Stimulated activated CD8-positive, alpha-beta memory T cell treated with anti-CD3 and anti-CD28 coated beads, Interleukin-4, amount 100 ng/mL, for 24 hours (primary cell): ENCODE data around the gene RPL7A.
"Not testable (repeated sequence)": the region's sequence is repeated elsewhere in the genome, so short reads cannot be mapped to it uniquely, and the experiment has no call there.

ENCODE experiments used
- DNase-seq: peaks from one replicate; pipeline ENCODE4 v3.0.0-alpha.2; 2020; ENCODE audit warnings: low read depth

Gene RPL7A

GRCh38 chr9:133389562-133389961, 41.5 kb downstream of the RPL7A start:
- DNase-seq, result no peak

- DNase-seq, result no peak
Measured at GRCh38 chr9:133390713-133391112, 42.7 kb downstream of the RPL7A start.

GRCh38 chr9:133391449-133391848, 43.4 kb downstream of the RPL7A start:
- DNase-seq, result not testable (repeated sequence)

GRCh38 chr9:133392308-133392707, 44.3 kb downstream of the RPL7A start:
- not testable (repeated sequence) for DNase-seq

GRCh38 chr9:133393399-133393798, 45.4 kb downstream of the RPL7A start:
- DNase-seq, result no peak

GRCh38 chr9:133394687-133395271, 46.8 kb downstream of the RPL7A start:
- no peak for DNase-seq

- no peak for DNase-seq
Measured at GRCh38 chr9:133396952-133397351, 48.9 kb downstream of the RPL7A start.

GRCh38 chr9:133397370-133397769, 49.4 kb downstream of the RPL7A start:
- no peak for DNase-seq

GRCh38 chr9:133397895-133398294, 49.9 kb downstream of the RPL7A start:
- DNase-seq, result no peak

- DNase-seq, result no peak
Measured at GRCh38 chr9:133400292-133400691, 52.3 kb downstream of the RPL7A start.
